ELR (cell line): ENCODE measurements around the gene PDCD1LG2.

Experiments
- DNase-seq: peaks from one replicate; pipeline ENCODE4 v3.0.0-alpha.2; 2015; ENCODE audit warnings: low read depth

Gene PDCD1LG2

DNA sequence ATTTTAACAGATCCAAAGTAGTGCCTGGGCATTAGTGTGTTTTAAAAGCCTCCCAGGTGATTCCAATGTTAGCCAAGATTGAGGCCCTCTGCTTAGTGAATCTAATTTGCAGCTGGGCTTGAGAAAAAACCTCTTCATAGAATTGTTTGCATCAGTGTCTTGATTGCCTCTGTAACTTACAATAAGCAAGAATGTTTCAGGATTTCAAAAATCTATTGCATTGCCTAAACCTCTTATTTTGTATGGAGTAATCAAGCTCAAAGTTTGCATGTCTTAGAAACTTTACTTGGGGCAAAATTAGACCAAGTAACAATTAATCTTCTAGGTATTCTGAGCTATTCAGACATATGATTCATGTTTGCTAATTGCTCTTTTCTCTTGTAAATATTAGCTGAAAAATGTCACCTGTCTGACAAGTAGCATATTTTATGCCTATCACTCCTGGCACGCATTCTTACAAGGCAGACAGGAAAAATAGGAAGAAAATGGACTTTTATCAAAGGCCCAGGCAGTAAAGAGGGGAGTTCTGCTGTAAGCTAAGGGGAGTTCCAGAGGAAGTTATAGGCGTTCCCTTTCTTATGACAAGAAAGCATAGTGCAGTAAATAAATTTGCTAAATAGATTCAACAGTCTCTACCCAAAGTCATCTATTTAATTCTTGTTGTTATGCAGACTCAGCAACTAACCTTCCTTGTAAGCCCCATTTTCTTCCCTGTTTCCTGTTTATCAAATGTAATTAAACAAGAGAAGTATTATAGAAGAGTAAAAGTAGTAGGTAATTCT, 21.0 kb downstream of the PDCD1LG2 start:
- no peak for DNase-seq

DNA sequence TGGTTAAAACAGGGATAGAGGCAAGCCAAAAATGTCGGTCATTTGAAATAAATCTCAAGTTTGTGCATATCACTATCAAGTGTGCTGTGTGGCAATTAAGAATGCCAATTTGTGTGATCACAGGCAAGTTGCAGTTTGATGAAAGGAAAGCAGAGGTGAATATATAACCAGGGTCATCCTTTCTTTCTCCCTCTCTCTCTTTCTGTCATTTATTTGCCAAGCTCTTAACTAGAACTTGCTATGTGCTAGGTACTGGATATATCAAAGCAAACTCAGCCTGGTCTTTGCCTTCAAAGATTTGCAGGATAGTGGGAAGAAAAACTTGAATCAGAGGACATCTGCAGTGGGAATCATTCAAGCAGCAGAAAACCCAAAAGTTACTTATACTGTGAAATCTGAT, 22.0 kb downstream of the PDCD1LG2 start:
- no peak for DNase-seq

DNA sequence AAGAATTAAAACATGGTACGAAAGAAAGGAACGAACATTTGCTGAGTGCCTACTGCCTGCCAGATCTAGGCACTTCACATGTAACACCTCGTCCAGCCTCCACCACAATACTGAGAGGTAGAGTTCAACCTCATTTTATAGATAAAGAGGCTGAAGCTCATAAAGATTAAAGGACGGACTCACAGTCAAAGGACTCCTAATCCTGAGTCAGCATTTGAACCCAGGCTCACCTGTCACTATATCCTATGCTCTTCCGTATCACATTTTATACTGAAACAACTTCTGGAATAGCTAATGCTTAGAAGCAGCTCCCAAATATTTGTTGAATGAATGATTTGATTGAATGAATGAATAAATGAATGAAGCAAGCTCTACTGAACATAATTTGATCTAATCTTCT, 22.5 kb downstream of the PDCD1LG2 start:
- no peak for DNase-seq

DNA sequence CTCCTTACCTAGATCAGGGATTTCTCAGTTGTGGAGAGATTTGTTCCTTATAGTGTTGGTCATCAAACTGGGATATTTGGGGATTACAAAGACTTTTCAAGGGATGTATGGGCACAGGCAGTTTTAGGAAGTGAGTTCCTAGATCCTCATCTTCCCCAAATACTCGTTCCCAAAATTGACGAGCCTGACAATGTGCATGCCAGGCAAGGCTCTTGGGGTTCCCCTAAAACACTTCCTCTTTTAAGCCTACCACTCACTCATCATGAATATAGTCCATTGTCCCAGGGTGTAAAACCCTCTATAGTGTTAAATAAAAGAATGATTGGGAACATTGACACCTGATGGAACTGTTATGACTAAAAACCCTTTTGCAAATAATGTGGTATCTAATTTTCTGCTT, 26.4 kb downstream of the PDCD1LG2 start:
- no peak for DNase-seq

DNA sequence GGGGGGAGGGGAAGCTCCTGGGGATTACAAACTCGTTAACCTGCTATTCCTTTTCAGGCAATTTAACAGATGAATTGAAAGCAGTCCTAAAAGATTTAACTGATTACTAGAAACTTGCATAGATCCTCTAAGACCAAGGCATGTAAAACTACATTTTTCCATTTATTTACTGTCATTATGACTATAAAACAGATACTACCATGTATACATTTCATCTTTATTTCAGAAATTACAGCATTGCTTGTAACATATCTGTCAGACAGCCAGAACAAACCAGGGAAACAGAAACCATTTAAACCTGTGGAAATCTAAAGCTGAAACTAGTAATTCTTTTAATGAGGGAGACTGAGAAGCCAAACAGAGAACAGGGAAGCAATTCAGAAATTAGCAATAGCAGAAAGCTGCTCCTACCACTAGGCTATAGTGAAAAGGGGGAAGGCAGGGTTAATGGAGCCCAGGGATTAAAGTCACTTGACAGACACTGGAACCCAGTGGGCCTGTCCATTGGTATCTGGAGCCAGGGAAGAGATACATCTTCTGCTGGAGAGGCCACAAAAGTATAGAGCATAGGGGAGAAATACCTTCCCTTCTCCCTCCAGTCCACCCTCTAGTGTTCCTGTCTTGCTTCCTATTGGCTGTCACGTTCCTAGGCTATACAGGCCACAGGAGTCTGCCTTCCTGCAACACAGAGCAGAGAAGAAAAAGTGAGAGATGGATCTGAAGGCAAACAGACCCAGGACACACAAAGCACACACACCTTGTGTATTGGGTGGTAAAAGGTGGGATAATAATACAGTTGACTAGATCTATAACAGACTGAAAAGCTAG, 33.8 kb downstream of the PDCD1LG2 start:
- no peak for DNase-seq

DNA sequence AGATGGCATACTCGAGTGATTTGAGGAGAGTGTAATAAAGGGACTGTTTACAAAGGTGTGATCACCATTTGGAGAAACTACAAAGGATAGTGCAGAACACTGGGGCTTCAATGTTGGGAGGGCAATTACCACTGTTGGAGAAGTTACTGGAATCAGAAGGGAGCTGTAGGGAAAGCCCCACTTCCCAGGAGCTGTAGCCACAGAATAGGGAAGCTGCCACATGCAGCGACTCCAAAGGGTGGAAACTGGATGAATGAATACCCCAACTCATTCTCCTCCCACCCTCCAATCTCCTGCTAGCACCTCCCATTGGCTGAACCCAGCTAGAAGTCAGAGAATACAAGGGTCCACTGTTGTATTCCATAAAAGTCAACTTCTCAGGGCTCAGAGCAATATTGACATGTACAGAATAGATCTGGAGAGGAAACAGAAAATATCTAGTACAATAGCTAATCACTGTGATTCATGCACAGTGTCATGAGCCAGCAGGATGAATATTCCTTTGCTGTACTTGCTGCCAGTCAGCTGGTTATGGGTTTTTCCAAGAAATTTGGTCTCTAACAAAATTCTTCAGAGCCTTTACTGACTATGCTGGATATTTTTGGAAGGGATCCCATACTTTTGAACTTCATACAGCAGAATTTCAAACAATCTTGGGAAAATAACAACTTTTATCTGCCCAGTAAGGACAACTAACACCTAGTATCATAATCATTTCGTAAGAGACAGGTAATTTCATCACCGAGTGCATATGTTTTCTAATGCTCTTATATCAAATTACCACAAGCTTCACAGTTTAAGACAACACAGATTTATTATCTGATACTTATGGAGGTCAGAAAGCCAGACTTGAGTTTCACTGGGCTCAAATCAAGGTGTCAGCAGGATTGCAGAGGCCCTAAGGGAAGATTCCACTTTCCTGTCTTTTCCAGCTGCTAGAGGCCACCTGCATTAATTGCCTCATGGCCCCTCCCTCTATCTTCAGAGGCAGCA, 39.6 kb downstream of the PDCD1LG2 start:
- DNase-seq: peak; percentile 62

DNA sequence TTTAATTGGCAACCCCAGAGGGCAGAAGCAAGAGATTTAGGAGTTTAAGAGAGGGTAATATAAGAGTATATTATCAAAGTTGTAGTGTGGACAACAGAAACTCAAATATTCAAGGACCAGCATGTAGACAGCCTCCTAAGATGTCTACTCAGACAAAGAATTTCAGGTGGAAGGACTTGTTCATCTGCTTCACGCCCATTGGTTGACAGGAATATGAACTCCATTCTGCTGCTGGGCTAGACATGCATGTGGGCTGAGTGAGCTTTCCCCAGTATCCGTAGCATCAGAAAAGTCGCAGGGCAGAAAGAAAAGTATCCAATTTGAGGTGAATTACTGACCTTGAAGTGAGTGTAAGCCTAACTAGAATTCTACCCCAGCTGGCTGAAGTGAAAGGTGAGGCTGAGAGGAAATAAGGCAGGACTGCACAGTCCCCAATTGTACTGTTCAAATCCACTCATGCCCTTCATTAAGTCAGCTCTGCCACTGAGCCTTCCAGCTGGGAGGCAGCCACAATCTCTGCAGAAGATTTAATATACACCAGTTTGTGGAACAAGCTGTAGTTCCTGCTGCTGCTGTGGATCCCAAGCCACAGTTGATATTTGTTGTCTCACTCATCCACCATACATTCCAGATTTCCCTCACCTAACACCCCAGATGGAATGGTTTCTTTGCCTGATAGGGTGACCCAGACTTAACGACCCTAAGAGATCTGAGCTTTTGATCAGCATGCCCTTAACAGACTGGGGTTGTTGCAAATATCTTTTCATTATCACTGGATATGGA, 41.2 kb downstream of the PDCD1LG2 start:
- no peak for DNase-seq

DNA sequence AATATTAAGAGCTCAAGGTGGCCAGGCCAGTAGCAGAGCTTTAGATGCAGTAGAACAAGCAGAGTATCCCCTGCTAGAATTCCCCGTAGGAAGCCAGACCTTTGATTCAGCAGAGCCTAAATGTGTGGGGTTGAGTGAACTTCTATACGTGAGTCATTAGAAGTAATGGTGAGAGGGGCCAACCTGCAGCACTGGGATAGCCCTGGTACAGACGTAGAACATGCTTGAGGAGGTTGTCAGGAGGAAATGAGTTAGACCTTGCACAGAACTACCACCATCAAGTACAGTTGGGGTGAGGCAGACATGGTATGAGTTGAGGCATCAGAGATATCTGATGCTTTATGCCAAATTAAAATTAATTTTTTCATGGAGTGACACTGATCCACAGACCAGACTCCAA, 42.0 kb downstream of the PDCD1LG2 start:
- DNase-seq: peak; percentile 85

DNA sequence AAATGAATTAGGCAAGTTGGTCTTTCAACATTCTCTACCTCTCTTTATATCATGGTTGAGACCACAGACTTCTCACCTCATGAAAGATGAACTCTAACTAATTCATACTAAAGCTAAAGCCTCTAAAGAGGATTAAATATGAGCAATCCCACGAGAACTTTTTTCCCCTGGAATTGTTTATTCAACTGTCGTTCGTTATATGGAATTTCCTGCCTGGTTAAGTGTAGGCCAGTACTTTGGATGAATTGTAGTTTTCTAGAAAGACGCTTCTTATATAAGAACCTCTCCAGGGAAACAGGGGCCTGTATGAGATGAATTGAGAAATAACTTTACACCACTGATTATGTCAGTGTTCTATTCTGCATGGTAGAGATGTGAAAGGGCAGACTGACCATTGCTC, 42.9 kb downstream of the PDCD1LG2 start:
- peak; percentile 69 for DNase-seq

DNA sequence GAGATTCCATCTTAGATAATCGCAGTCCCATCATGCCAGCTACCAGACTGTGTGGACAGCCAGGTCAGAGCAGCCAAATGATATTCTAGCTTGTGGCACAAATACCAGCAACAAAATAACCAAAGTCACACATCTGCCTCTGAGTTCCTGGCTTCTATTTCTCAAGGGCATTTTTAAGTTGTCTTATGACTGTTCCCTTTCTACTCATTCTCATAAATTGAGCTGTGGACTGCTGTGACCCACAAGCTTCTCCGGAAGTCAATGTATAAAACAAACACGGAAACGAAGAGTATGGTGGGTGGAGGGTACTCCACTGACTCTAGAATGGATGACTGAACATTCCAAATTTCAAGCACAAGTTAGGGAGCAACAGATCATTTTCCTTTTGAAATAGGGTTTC, 43.9 kb downstream of the PDCD1LG2 start:
- DNase-seq: peak; percentile 36

DNA sequence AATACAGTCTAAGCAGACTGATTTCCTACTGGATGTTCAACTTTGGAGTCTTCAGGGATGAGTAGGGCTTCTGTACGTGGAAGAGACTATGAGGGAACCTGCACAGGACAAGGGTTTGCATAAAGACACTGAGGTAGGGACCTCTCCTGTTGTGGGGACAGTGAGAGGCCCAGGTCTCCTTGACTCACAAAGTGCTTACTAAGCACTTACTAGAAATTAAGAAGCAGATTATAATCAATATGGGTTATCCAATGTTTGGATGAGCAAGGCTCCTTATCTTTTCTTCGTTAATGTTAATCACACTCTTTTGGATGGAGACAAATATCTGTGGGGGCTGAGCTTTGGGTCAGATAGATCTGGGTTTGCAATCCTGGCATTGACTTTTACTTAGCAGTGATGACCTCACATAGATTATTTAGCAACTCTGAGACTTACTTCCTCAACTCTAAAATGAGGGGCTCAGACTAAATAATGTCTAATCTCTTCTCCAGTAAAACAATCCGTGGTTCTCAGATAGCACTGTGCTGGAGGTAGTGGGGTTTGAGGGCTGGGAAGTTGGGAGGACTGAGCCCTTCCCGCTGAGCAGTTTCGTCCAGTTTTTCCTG, 45.9 kb downstream of the PDCD1LG2 start:
- DNase-seq: no peak

DNA sequence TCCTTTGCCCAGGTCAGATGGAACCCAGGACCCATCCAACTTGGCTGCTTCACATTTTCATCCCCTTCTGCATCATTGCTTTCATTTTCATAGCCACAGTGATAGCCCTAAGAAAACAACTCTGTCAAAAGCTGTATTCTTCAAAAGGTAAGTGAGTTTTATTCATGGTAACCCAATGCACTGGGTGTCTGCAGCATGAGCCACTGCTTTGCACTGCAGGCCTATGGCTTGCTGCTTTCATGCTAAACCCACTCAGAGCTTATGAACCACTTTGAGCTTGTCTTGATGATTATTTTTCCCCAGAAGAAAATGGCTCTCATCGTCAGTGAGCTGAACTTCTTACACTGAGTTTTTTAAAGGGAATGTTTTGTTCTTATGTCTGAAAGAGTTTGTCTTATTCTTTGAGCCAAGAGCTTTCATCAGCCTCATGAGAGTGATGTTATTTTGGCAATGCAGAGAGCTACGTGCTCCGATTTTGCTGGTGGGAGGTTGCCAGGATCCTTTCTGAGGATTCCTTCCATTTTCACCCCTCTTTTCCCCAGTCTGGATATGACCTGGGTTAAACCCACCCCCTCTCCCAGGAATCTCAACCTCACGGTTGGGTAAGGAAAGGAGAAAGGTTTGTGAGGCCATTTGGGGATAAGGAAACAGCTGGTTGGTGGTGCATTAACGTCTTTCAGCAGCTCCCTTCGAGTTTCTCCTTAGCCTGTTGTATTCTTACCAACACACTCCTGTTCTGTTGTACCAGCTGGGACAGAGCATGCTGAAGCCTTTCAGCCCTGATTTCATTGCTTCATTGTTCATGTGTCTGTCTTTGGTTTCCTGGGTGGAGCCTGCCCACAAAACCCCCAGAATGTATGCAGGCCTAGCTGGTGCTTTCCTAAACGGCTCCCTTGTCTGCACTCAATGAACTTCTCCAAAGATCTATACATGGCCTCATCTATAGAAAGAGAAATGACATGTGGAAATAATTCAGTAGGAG, 47.6 kb downstream of the PDCD1LG2 start:
- DNase-seq: no peak

DNA sequence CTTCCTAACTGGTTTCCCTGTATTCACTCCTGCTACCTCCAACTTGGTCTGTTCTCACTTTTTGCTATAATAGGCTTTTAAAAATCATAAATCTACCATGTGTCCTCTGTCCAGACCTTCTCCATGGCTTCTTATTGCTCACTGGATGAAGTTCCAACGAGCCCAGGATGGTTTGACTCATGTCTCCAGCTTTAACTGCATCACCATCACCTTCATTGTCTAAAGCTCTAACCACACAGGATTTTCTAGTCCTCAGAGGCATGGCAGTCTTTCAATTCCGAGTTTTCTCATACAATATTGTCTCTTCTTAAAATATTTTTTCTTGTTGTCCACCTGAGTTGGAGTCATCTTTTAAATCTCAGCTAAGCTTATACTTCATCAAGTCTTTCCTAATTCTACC, 49.3 kb downstream of the PDCD1LG2 start:
- DNase-seq: no peak

DNA sequence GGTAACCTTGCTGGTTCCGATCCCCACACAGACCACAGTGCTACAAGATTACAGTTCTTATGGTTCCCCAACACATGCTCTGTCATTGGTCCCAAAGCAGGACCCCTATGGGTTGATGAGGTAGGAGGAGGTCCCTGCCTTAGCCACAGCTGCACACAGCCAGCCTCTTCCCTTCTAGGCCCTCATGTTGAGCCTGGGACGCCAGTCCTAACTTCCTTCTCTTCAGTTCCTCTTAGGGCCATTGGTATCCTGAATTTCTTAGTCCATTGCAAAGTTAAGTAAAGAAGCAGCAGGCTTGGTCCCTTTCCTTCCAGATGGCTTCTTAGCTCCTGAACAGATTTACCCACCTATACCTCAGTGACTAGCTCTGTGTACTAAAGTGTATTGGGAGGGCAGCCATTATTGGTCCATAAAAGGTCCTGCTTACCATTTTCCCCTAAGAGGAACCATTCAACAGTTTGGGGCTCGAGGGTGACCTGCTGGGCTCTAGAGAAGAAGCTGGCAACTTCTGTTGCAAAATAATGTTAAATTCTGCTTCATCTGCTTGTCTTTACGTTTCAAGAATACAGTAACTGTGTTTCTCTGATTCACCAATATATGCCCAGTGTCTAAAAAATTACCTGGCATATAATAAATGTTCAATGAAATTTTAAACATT, 50.2 kb downstream of the PDCD1LG2 start:
- DNase-seq: no peak

DNA sequence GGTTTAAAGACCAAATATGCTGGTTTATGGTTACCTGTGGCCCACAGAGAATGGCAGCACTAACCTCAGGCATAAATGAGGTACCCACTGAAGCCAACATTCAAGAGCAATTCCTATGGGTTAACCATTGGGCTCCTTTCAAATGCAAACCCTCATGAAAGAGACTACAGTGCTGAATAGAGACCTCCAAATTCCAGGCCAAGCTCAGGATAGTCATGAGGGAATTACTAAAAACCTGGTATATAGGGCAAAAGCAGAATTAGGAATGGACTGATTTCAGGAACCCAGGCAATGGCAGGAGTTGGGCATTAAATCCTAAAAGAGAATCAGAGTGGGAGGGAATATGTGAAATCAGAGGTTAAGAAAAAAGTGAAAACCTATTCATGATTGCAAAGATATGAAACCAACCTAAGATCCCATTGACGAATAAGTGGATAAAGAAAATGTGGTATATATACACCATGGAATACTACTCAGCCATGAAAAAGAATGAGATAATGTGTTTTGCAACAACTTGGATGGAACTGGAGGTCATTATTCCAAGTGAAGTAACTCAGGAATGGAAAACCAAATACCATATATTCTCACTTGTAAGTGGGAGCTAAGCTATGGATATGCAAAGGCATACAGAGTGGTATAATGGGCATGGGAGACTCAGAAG, 51.6 kb downstream of the PDCD1LG2 start:
- no peak for DNase-seq

DNA sequence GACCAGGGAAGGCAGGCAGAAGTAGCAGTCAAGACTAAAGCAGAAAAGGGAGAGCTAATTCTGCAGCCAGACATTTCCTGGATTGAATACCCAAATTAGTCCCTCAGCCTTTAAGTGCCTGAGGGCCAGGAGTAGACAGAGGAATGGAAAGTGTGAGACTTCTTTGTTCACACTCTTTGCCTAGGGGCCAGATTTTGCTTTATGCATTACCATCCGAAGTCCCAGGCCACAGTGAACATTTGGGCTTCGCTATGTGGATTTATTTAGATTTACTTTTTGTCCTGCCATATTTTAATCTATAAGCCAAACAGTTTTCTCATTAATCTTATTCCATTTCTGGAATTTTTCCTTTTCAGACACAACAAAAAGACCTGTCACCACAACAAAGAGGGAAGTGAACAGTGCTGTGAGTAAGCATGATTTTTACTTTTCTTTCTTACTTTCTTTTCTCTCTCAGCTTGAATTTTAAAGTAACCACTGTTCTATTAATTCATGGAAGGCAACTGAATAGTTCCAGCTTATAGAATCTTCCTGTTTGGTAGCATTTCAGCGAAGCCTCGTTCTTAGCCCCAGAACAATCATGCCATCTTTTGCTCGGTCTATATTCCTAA, 52.6 kb downstream of the PDCD1LG2 start:
- DNase-seq: no peak

DNA sequence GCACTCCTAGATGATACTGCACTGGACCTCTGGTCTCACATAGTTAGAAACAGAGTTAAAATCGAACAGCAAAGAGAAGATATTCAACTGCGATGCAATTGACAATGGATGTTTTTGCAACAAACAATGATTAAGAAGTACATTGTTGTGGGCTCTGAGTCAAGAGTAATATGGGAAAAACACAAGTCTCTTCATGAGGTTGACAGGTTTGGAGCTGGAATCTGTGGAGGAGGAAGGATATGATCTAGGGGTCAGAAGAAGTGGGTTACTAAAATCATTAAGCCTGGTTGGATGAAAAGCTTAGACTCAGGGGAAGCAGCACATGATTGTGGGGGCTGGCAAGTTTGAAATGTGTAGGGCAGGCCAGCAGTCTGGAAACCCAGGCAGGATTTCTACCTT, 53.1 kb downstream of the PDCD1LG2 start:
- DNase-seq: peak; percentile 17

DNA sequence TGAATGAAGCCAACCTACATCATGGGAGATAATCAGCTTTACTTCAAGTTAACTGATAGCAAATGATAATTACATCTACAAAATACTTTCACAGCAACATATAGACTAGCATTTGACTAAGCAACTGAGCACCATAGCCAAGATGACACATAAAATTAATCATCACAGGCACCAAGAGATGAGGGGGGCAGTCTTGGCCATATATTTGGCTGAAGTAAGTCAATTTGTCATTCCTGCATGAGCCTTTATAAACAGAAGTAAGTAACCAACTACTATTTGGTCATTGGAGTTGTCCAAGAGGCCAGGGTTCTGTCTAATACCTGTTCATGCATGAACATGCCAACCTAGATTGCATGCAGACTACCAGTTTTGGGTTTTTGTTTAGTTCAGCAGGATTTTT, 53.6 kb downstream of the PDCD1LG2 start:
- DNase-seq: peak; percentile 71
